Islet precursor cell (in vitro differentiated cells): ENCODE results near the gene SNX25.
"Not testable (repeated sequence)": the region's sequence is repeated elsewhere in the genome, so short reads cannot be mapped to it uniquely, and the experiment has no call there.

Experiments used
- DNase-seq: peaks from one replicate; pipeline ENCODE4 v3.0.0-alpha.2; 2018

SNX25 gene

DNA sequence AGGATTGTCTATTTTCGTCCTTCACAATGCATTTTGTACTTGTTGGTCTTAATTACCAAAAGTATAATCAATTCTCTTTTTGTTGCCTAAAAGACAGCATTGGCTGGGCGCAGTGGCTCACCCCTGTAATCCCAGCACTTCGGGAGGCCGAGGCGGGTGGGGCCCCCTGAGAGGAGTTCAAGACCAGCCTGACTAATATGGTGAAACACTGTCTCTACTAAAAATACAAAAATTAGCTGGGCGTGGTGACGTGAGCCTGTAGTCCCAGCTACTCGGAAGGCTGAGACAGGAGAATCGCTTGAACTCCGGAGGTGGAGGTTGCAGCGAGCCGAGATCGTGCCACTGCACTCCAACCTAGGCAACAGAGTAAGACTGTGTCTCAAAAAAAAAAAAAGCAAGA is 4.3 kb upstream of the SNX25 start:
- not testable (repeated sequence) for DNase-seq

DNA sequence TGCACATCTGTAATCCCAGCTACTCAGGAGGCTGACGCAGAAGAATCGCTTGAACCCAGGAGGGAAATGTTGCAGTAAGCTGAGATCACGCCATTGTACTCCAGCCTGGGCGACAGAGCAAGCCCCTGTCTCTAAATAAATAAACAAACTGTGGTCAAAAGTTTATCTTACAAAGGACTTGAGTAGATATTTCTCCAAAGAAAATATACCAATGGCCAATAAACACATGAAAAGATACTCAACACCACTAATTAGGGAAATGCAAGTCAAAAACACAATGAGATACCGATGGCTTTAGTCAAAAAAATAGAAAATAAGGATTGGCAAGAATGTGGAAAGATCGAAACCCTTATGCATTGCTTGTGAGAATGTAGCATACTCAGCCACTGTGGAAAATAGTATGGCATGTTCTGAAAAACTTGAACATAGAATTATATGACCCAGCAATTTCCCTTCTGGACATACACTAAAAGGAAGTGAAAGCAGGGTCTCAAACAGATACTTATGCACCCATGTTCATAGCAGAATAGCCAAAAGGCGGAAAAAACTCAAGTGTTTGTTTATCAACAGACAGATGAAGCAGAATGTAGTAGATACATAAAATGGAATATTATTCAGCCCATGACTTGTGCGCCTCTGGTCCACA is 3.6 kb upstream of the SNX25 start:
- no peak for DNase-seq

DNA sequence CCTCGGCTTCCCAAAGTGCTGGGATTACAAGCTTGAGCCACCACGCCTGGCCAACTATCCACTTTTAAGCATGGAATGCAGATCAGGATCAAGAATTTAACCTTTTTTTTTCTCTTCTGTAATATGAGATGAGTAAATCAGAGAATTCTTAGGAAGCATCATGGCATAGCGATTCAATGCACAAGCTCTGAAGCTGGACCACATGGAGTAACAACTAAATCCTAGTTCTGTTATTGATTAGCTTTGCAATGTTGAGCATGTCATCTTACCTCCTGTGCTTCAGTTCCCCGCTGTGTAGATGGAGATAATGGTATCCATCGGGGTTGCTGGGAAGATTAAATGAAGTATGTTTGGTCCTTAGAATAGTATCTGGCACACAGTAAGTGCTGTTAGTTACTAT is 1.9 kb upstream of the SNX25 start:
- DNase-seq = no peak

- not testable (repeated sequence) for DNase-seq
These were observed 379 bp downstream of the SNX25 start for GRCh38 chr4:185209852-185210101.

DNA sequence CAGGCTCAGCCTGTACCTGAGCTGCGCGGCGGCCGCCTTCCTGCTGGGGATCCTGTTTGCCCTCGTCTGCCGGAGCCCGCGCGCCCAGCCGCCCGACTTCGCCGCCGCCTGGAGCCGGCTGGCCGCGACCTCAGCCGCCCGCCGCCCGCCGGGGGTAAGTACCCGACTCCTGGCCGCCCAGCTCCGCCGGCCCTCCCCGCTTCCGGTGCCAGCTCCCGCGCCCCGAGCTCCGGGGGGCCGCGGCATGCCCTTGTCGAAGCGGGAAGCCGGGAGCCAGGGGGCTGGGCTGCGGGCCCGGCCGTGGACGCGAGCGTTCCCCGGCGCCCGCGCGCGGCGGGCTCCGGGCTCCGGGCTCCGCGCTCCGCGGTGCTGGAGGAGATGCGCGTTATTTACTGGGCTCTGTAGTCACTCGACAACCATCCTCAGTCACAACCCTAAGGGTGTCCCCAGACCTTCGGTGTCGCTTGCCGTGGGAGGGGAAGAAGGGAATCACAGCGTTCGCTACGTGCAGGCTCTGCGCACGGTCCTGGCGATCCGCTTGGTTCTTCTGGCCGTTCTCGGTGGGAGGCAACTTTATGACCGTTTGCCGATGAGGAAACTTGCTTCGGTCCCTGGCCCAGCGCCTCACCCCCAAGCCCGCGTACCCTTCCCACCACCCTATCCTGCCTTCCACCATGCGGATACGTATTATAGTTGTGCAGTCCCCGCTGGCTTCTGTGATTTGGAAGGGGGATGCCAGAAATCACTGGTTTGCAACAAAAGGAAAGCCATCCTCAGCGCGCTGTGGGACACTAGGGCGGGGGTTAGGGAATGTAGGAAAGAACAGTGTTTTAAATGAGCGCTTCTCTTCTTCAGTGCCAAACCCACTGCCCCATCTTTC is 944 bp downstream of the SNX25 start:
- DNase-seq = peak; percentile 70

DNA sequence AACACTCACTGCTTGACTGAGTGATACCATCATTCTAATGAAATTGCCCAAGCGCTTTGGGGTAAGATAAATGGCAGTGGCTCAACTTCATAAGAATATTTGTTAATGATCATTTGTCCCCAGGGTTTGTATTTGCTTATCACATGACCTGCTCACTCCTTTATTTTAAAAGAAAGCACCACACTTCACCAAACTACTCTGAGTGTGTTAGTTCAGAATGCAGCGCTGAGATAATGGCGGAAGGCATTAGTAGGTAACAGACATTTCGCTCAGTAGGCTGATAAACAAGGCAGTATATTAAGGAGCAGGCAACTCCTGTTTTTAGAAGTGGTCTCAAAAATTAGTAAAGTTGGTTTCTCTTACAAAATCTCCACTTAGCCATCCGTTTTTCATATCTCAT is 1.6 kb downstream of the SNX25 start:
- DNase-seq = no peak

DNA sequence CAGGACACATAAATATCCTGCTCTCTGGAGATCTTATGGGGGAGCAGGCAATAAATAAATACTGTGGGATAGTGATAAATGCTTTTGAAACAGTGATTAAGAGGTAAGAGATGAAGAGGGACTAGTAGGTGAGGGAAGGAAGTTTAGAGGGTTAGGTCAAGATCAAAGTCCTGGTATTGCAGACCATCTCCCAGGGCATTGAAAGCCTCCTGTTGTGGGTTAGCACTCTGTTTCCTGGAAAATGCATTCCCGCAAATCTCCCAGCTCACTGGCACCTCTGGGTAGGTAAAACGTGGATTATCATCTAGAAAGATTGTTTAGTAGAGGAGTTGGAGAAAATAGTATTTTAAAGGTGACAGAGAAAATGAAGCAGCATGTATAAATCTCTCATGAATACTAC is 2.2 kb downstream of the SNX25 start:
- DNase-seq = no peak

- no peak for DNase-seq
These were observed 3.2 kb downstream of the SNX25 start for GRCh38 chr4:185212581-185212980.

DNA sequence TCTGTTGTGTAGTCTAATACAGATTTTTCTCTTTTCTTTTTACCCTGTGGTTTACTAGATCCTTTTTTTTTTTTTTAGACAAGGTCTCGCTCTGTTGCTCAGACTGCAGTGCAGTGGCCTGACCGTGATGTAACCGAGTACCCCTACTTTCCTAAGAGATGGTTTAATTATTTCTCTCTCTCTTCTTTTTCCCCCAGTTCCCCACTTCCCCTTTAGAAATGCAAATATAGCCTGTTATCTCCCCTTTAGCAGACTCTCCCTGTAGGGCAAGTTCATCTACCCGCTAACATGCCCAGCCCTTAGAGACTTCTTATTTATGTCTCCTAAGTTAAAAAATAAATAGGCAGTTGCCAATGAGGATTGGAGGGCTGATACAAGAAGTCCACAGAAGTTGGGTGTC is 4.5 kb downstream of the SNX25 start:
- DNase-seq = no peak

DNA sequence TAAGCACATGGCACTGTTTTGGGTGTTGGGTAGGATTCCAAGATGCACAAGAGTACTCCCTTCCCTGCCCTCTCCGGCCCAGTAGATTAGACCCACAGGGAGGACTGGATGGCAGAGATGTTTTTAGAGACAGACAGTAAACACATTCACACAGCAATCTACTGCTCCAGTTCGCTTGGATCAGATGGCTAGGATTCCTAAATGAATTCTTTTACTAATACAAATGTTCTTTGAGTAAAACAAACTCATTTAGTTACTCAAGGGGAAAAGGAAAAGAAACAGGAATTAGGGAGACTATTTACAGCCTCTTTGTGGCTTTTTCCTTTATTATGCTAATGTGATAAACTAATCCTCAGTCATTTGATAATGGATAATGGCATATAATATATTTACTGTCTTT is 5.9 kb downstream of the SNX25 start:
- DNase-seq = no peak

DNA sequence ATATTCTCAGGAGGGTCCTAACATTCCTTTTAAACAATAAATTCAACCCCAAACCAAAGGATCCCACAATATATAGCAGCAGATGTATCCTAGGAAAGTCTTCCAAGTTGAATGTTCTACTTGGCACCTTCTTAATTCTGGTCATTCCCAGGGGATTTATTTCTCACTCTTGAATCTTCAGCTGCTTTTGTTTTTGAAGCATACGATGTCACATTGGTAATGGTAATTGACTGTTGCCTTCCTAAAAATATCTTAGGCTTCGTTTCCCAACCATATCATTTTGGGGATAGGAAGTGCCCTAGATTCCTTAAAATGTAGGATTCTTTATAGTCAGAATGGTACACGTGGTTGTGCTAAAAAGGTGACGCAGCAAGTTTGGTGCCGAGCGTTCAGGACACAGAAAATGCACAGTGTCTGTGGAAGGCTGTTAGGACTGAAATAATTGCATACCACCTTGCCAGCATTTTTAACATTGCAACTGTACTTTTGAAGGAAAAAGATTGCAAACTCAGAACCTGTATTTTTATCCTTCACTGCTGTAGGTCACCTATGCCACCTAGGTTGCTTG is 8.1 kb downstream of the SNX25 start:
- DNase-seq = no peak

DNA sequence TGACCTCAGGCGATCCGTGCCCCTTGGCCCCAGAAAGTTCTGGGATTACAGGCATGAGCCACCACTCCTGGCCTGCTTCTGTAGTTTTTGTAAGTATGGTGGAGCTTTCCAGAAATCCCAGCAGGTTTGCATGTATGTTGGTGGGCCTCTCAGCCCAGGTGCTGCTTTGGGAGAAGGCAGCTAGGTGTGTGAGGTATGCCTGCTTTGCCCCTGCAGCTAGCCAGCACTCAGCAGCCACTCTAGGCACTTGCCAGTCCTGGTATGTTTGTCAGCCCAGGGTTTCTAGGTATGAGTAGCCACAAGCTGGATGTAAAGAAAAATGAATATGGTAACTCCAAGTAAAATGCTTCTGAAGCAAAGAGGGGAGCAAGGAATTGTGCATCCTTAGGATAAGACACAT is 8.9 kb downstream of the SNX25 start:
- no peak for DNase-seq

GRCh38 chr4:185219551-185220344 is 10.3 kb downstream of the SNX25 start:
- no peak for DNase-seq

- DNase-seq = no peak
These were observed 12.1 kb downstream of the SNX25 start for GRCh38 chr4:185221491-185221890.

GRCh38 chr4:185221912-185222311 is 12.5 kb downstream of the SNX25 start:
- DNase-seq = no peak

DNA sequence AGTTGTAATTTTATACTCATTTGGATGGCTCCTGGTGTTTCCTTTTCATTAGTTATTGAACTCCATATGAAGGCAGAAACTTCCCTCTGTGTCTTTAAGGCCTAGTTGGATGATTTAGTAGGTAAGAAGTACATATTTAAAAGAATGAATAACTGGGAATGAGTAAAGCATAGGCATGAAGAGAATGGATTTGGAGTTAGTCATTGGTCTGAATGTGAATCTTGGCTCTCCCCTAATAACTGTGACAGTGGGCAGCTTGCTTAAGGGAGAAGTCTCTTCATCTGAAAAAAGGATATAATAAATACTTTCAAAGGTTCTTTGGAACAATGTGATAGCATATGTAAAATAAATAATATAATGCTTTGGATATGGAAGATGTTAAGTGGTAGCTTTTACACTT is 13.2 kb downstream of the SNX25 start:
- no peak for DNase-seq

GRCh38 chr4:185224597-185224996 is 15.2 kb downstream of the SNX25 start:
- DNase-seq = no peak

GRCh38 chr4:185225940-185226339 is 16.5 kb downstream of the SNX25 start:
- DNase-seq = no peak

- no peak for DNase-seq
These were observed 17.7 kb downstream of the SNX25 start for GRCh38 chr4:185227131-185227551.

- DNase-seq = no peak
These were observed 18.4 kb downstream of the SNX25 start for GRCh38 chr4:185227713-185228278.

- no peak for DNase-seq
These were observed 19.8 kb downstream of the SNX25 start for GRCh38 chr4:185229021-185229818.

DNA sequence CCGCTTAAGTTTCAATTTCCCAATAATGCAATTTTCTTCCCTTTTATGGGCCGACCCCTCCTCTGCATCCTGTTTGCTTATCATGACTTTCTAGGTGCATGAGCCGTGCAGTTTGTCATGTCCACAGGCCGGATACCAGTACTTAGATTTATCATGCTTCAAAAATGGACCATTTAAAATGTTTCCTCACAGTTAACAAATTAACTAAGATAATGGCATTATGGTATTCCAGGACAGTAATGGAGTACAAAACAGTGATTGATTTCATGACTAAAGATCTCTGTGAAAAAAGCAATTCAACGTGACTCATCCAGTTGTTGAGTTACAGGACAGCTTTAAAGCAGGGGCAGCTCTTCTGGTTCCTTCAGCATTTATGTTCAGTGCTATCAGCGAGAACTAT is 23.0 kb downstream of the SNX25 start:
- no peak for DNase-seq
